Measurements from ENCODE around the gene CNTNAP2. TPM values are rescaled to one million over a fixed set of nuclear protein-coding genes. Genes with fewer than 3 reads are reported as not detected.

The CNTNAP2 gene
- total and polyA plus RNA-seq, 8 donors, result 0.09 to 1.1 (median 0.38) TPM

DNA sequence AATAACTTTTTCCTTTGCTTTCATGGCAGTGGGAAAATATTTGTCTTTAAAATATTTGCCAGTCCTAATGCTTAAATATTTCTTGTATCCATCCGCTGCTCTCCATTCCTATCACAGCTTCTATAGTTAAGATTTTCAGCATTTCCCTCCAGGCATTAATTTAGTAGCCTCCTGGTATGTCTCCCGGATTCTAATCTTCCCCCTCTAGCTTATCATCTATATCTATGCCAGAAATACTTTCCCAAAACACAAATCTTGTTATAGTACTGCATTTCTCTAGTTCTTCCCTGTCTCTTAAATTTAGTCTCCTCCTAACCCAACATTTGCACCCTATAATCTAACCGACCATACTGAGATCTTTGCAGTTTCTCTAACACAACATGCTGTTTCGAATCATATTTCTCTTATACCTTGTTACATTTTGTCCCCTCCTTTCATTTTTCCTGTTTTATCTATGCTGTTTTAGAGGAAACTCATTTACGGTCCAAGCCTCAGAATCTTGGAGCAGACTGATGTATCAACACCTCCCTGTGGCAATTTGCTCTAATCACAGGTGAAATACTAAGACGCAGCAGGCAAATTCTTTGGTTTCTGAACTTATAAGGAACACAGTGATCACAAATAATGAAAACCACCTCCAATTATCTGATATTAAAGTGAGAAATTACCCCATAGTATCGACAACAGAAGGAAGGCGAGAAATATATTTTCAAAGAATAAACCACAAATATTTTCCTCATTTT lies 10.3 kb downstream of the CNTNAP2 start:
- WGBS, 2 donors, result 57 to 68% methylated on average over 8 of the region's 8 CpGs
- ATAC-seq (no peak), FAIRE-seq (no peak)

DNA sequence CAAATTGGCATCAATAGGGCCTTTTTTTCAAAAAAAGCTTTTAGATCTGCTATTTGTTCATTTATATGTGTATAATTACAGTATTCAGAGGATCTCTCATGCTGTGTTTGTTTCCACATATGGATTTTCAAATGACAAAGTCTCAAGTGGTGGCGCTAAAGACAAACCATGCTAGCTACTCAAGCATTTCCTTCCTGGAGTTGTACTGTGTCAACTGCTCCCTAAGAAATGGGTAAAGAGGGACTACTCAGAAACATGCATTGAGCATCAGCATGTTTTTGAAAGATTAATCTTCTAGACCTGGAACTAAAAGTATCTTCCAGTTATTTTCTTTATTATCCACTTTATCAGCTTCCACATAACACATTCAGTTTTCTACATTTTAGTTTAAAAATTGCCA lies 12.7 kb downstream of the CNTNAP2 start:
- no peak for ATAC-seq
- Histone ChIP-seq H3K4me3 (no peak overlapping the region), H3K27me3 (no peaks in the 10 kb centered on the region), H3K27ac (no peak overlapping the region), H3K36me3 (no peaks in the 10 kb centered on the region), H3K4me1 (no peaks in the 10 kb centered on the region), H3K9me3 (no peaks in the 10 kb centered on the region)
- TF ChIP-seq, protein P1, sequence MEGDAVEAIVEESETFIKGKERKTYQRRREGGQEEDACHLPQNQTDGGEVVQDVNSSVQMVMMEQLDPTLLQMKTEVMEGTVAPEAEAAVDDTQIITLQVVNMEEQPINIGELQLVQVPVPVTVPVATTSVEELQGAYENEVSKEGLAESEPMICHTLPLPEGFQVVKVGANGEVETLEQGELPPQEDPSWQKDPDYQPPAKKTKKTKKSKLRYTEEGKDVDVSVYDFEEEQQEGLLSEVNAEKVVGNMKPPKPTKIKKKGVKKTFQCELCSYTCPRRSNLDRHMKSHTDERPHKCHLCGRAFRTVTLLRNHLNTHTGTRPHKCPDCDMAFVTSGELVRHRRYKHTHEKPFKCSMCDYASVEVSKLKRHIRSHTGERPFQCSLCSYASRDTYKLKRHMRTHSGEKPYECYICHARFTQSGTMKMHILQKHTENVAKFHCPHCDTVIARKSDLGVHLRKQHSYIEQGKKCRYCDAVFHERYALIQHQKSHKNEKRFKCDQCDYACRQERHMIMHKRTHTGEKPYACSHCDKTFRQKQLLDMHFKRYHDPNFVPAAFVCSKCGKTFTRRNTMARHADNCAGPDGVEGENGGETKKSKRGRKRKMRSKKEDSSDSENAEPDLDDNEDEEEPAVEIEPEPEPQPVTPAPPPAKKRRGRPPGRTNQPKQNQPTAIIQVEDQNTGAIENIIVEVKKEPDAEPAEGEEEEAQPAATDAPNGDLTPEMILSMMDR (IDR thresholded peaks at IDR 0.05), result no peak
- WGBS, 2 donors, result 35 to 52% methylated on average over 1 of the region's 1 CpG
- FAIRE-seq, result no peak
- intact Hi-C loops (cut with DNase I), result no loop called here
- DNase-seq, result no peak

More for the DNA sequence above, 10.3 kb downstream of the CNTNAP2 start:
- H3K4me1 ChIP-seq, result no peaks in the 10 kb centered on the region
- no peak overlapping the region for H3K27ac ChIP-seq
- no peaks in the 10 kb centered on the region for H3K27me3 ChIP-seq
- H3K36me3 ChIP-seq, result no peaks in the 10 kb centered on the region
- H3K4me3 ChIP-seq, result no peak overlapping the region
- DNase-seq, result no peak
- H3K9me3 ChIP-seq, result no peaks in the 10 kb centered on the region
- intact Hi-C loops (cut with DNase I), result no loop called here
- TF ChIP-seq, protein P1 (IDR thresholded peaks at IDR 0.05), result no peak

DNA sequence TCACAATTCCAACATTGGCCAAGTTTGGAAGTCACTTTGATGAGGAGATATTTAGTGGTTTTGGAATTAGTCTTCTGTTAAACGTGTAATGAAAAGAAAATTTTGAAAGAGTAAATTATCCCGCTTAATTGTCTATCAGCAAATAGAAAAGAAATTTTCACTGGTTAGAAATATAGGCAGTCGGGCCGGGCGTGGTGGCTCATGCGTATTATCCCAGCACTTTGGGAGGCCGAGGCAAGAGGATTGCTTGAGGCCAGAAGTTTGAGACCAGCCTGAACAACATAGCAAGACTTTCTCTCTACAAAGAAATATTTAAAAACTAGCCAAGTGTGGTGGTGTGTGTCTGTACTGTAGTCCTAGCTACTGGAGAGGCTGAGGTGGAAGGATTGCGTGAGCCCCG lies 13.4 kb downstream of the CNTNAP2 start:
- Histone ChIP-seq H3K4me1 (no peaks in the 10 kb centered on the region), H3K4me3 (no peak overlapping the region), H3K27me3 (no peaks in the 10 kb centered on the region), H3K9me3 (no peaks in the 10 kb centered on the region), H3K36me3 (no peaks in the 10 kb centered on the region), H3K27ac (no peak overlapping the region)
- 84 to 93% methylated on average over 9 of the region's 9 CpGs for WGBS, 2 donors
- ATAC-seq, result no peak
- no peak for FAIRE-seq
- DNase-seq, result no peak
- TF ChIP-seq, protein P1 (IDR thresholded peaks at IDR 0.05), result no peak
- intact Hi-C loops (cut with DNase I), result no loop called here

DNA sequence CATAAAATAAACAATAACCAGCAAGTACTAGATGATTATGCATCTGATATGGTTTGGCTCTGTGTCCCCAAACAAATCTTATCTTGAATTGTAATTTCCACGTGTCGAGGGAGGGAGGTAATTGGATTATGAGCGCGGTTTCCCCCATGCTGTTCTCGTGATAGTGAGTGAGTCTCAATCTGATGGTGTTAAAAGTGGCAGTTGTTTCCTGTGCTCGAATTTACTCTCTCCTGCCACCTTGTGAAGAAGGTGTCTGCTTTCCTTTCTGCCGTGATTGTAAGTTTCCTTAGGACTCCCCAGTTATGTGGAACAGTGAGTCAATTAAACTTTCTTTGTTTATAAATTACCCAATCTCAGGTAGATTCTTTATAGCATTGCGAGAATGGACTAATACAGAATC lies 15.1 kb downstream of the CNTNAP2 start:
- ATAC-seq, result no peak

More for the DNA sequence above, 15.1 kb downstream of the CNTNAP2 start:
- H3K36me3 ChIP-seq, result no peaks in the 10 kb centered on the region
- intact Hi-C loops (cut with DNase I), result no loop called here
- TF ChIP-seq, protein P1 (IDR thresholded peaks at IDR 0.05), result no peak
- no peaks in the 10 kb centered on the region for H3K27me3 ChIP-seq
- WGBS, 2 donors, result 46 to 48% methylated on average over 8 of the region's 8 CpGs
- FAIRE-seq (no peak), DNase-seq (no peak)
- no peak overlapping the region for H3K4me3 ChIP-seq
- no peaks in the 10 kb centered on the region for H3K4me1 ChIP-seq
- no peaks in the 10 kb centered on the region for H3K9me3 ChIP-seq
- no peak overlapping the region for H3K27ac ChIP-seq
